K562 (cell line): ENCODE data around the gene SLCO2A1. TPM values are rescaled to one million over a fixed set of nuclear protein-coding genes. Genes with fewer than 3 reads are reported as not detected.

Source experiments
- ATAC-seq: fragments of 200-7000 bp; cut with Tn5 transposase; 3 replicates; pipeline ENCODE4 v1.9.1; 2020; ENCODE audit warnings: moderate library complexity
- BruUV-seq: library from RNA; stranded (reverse); fragments of 400-500 nt; replicated peaks from 2 replicates; lab custom pipeline; 2021; lab: Mats Ljungman, UMichigan
- CTCF ChIA-PET: fragments of 300-600 bp; formaldehyde crosslinking; extraction: SDS; loops from one replicate; lab custom pipeline; 2021; ENCODE audit warnings: low intra/inter-chr PET ratio; lab: Yijun Ruan, JAX
- POLR2A ChIA-PET: fragments of 300-600, 350-650 bp; sonication (Branson Sonifier 250); formaldehyde crosslinking; extraction: SDS; loops from one replicate; lab custom pipeline; 2021; ENCODE audit warnings: antibody characterized with exemption, inconsistent platforms; lab: Yijun Ruan, JAX
- DNase-seq, 4 experiments: peaks; one replicate each; pipeline versions ENCODE4 v3.0.0 to v3.0.0-alpha.2; 2011 to 2018; ENCODE audit warnings: low spot score in 3 of 4, mixed read lengths in 3 of 4; ENCODE audit errors: extremely low read depth in 1 of 4
- FAIRE-seq: peaks from 2 replicates; lab custom pipeline; 2011; peaks lifted over from hg19 to GRCh38; lab: Jason Lieb, UNC
- H2AFZ ChIP-seq: 2 replicates; pipeline ENCODE4 v1.6.0; 2011; ENCODE audit warnings: low read depth, low read length, control low read depth, inconsistent platforms
- H3K27ac ChIP-seq: fragments of 200-600 bp; 3 replicates; pipeline ENCODE4 v1.8.0; 2011; ENCODE audit warnings: low read depth, mild to moderate bottlenecking, control low read depth, inconsistent platforms, low read length, moderate library complexity, mixed read lengths; ENCODE audit errors: extremely low read depth
- H3K27me3 ChIP-seq, 2 experiments: fragments of 300-600 bp in 1 of 2; 2 replicates in 1 of 2; 3 replicates in 1 of 2; pipeline versions ENCODE4 v1.6.0 to v1.8.0; 2011; ENCODE audit warnings: inconsistent platforms in 2 of 2, low read length in 2 of 2, mild to moderate bottlenecking in 1 of 2, mixed read lengths in 1 of 2, moderate library complexity in 1 of 2; ENCODE audit not compliant: control insufficient read depth in 2 of 2, insufficient read depth in 2 of 2
- H3K36me3 ChIP-seq: fragments of 300-600 bp; 3 replicates; pipeline ENCODE4 v1.8.0; 2011; ENCODE audit warnings: mild to moderate bottlenecking, low read length, inconsistent platforms; ENCODE audit not compliant: control insufficient read depth, insufficient read depth
- H3K4me1 ChIP-seq, 2 experiments: fragments of 200-600 bp in 1 of 2; replicated peaks in 1 of 2; 2 replicates in 1 of 2; 3 replicates in 1 of 2; pipeline versions ENCODE4 v1.5.1 to v1.8.0; 2011; ENCODE audit warnings: inconsistent platforms in 2 of 2, low read length in 2 of 2, mild to moderate bottlenecking in 1 of 2, mixed read lengths in 1 of 2, moderate library complexity in 1 of 2; ENCODE audit not compliant: control insufficient read depth in 2 of 2, insufficient read depth in 2 of 2
- H3K4me2 ChIP-seq: 2 replicates; pipeline ENCODE4 v1.6.1; 2011; ENCODE audit warnings: low read length, control low read depth, inconsistent platforms, mixed read lengths; ENCODE audit not compliant: insufficient read depth
- H3K4me3 ChIP-seq: fragments of 200-600 bp; sonication (generic), shearing (Covaris generic); 2 replicates; pipeline ENCODE4 v1.5.1; 2016; ENCODE audit warnings: control low read depth, inconsistent platforms
- H3K79me2 ChIP-seq: fragments of 200-600 bp; 3 replicates; pipeline ENCODE4 v1.8.0; 2011; ENCODE audit warnings: low read length, inconsistent platforms; ENCODE audit not compliant: control insufficient read depth, insufficient read depth
- H3K9ac ChIP-seq, 2 experiments: 2 replicates each; pipeline versions ENCODE4 v1.6.0 to v1.6.1; 2011; ENCODE audit warnings: low read depth in 2 of 2, low read length in 2 of 2, control low read depth in 1 of 2, inconsistent platforms in 1 of 2, mild to moderate bottlenecking in 1 of 2, mixed read lengths in 1 of 2; ENCODE audit not compliant: insufficient read depth in 1 of 2
- H3K9me1 ChIP-seq: one replicate; pipeline ENCODE4 v1.6.0; 2011; ENCODE audit warnings: inconsistent platforms, mild to moderate bottlenecking, low read length, moderate library complexity; ENCODE audit not compliant: control insufficient read depth, insufficient read depth
- H3K9me3 ChIP-seq: replicated peaks from 2 replicates; pipeline ENCODE4 v1.5.1; 2011; ENCODE audit warnings: low read depth, low read length, inconsistent platforms; ENCODE audit not compliant: control insufficient read depth, insufficient read depth
- H4K20me1 ChIP-seq: replicated peaks from 2 replicates; pipeline ENCODE4 v1.6.1; 2011; ENCODE audit warnings: low read length, inconsistent platforms, mixed read lengths; ENCODE audit not compliant: control insufficient read depth, insufficient read depth
- CAMTA2 ChIP-seq: fragments of 250-450 bp; sonication (Bioruptor Pico); conservative IDR thresholded peaks from 2 replicates; pipeline ENCODE4 v1.5.1; 2022
- ETV1 ChIP-seq: fragments of 450-650 bp; conservative IDR thresholded peaks from 2 replicates; pipeline ENCODE4 v1.6.1; 2016; ENCODE audit warnings: missing genetic modification characterization, control low read depth, low read depth, missing compliant biosample characterization
- GABPB2 ChIP-seq: fragments of 250-450 bp; sonication (Bioruptor Pico); conservative IDR thresholded peaks from 2 replicates; pipeline ENCODE4 v1.5.1; 2021; ENCODE audit warnings: mild to moderate bottlenecking
- HMG20B ChIP-seq: fragments of 250-450 bp; sonication (Bioruptor Pico); IDR thresholded peaks from 2 replicates; pipeline ENCODE4 v1.5.0; 2021; ENCODE audit warnings: mild to moderate bottlenecking
- MECOM ChIP-seq: fragments of 250-450 bp; sonication (Bioruptor Pico); IDR thresholded peaks from 2 replicates; pipeline ENCODE4 v1.8.0; 2022; ENCODE audit warnings: inconsistent platforms
- MYNN ChIP-seq, 2 experiments: sonication (generic); formaldehyde crosslinking in 1 of 2; IDR thresholded peaks; 2 replicates each; pipeline versions ENCODE4 v1.5.0 to v1.6.1; 2016 to 2020; ENCODE audit warnings: antibody characterized with exemption in 1 of 2, missing genetic modification reagents in 1 of 2
- NBN ChIP-seq: fragments of 450-650 bp; IDR thresholded peaks from 2 replicates; pipeline ENCODE4 v1.6.1; 2016; ENCODE audit warnings: low read depth, mild to moderate bottlenecking
- NFIX ChIP-seq: fragments of 250-450 bp; sonication (Bioruptor Pico); IDR thresholded peaks from 2 replicates; pipeline ENCODE4 v1.4.0; 2020; ENCODE audit warnings: low read depth, mild to moderate bottlenecking, moderate library complexity
- SIN3B ChIP-seq: fragments of 450-650 bp; IDR thresholded peaks from 2 replicates; pipeline ENCODE4 v1.6.1; 2017; ENCODE audit warnings: low read depth, mild to moderate bottlenecking, moderate library complexity
- TARDBP ChIP-seq: fragments of 450-650 bp; IDR thresholded peaks from 2 replicates; pipeline ENCODE4 v1.6.1; 2016
- ZEB2 ChIP-seq: fragments of 450-650 bp; IDR thresholded peaks from 2 replicates; pipeline ENCODE4 v1.6.1; 2016
- ZNF316 ChIP-seq: fragments of 450-650 bp; IDR thresholded peaks from 2 replicates; pipeline ENCODE4 v1.6.1; 2016
- ZNF41 ChIP-seq: fragments of 250-450 bp; sonication (Bioruptor Pico); conservative IDR thresholded peaks from 2 replicates; pipeline ENCODE4 v1.4.0; 2020; ENCODE audit warnings: mild to moderate bottlenecking
- WGBS: fragments of 100-300 bp; shearing (Covaris generic); methylation state at CpG from one replicate; pipeline ENCODE4 v1.1.6; 2016; ENCODE audit warnings: low coverage, mixed read lengths; ENCODE audit not compliant: insufficient coverage; ENCODE audit errors: missing lambda C conversion rate; 5-methylcytosine and 5-hydroxymethylcytosine counted together
- in situ Hi-C: fragments of 300-500 bp; cut with MboI; formaldehyde crosslinking; loops from 4 replicates; pipeline ENCODE4 v1.15.0; 2018; ENCODE audit warnings: inconsistent platforms, mixed read lengths
- intact Hi-C: fragments of 100-400 bp; cut with micrococcal nuclease; formaldehyde crosslinking; loops from 2 replicates; pipeline ENCODE4 v1.14.2; 2022
- polyA plus RNA-seq, 8 experiments: library from polyadenylated mRNA; depleted of rRNA in 4 of 8; stranded (reverse) in 5 of 8; unstranded in 3 of 8; fragments of >200 nt; fragmentation: Nextera tagmentation in 2 of 8; fragmentation: Illumina TruSeq in 1 of 8; extraction: Ambion mirVana in 2 of 8; extraction: Trizol in 1 of 8; gene quantifications; 2 replicates each; pipeline versions ENCODE4 v1.2.1 to v1.2.3, GENCODE V29; 2011 to 2014; ENCODE audit warnings: inconsistent platforms in 1 of 8, missing spikeins in 1 of 8
- total RNA-seq, 7 experiments: library from RNA; depleted of rRNA in 6 of 7; stranded (reverse); fragments of >200 nt in 6 of 7; fragmentation: Illumina TruSeq in 2 of 7; extraction: Trizol in 2 of 7; gene quantifications; 2 replicates each; pipeline versions ENCODE4 v1.2.1 to v1.2.3, GENCODE V29; 2011 to 2021; ENCODE audit warnings: low replicate concordance in 1 of 7
- TF ChIP-seq, protein P1 (sequence below): fragments of 200-600 bp; sonication (generic); IDR thresholded peaks from one replicate; pipeline ENCODE4 v1.6.1; 2012; ENCODE audit warnings: mild to moderate bottlenecking, low read depth, low read length, inconsistent platforms

Gene SLCO2A1
- total and polyA plus RNA-seq, 9 of the 15 experiments (the other 6 are each of a cell fraction or from before 2014, with no cell fraction given): 0.16 to 1.0 TPM; not detected in 7

DNA sequence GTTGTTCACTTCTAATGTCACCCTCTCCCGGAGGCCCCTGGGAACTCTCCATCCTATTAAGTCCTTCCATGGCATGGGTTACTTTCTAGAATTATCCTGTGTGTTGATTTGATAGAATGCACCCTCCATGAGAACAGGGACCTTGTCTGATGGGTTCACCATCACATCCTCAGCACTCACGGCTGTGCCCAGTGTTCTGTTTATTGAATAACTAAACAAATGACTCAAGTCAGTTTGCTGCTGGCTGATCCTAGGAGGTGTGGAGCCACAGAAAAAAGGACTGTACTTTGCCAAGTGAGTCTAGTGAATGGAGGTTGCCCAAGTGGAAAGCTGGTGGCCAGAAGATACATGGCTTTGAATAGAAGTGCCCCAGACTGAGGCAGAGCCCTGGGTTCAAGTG, 85.5 kb downstream of the SLCO2A1 start:
- FAIRE-seq: no peak
- Histone ChIP-seq H3K27ac (no peak overlapping the region), H3K9me1 (peaks cover 2% of the 10 kb centered on the region), H3K36me3 (no peaks in the 10 kb centered on the region), H3K4me2 (no peak overlapping the region), H3K4me1 (peaks cover 4 to 5% of the 10 kb centered on the region in 2 experiments; a peak in 3 of 5 replicates), H2AFZ (no peak overlapping the region), H3K9me3 (no peaks in the 10 kb centered on the region), H3K27me3 (peaks cover 3 to 63% of the 10 kb centered on the region in 2 experiments; a peak in 3 of 5 replicates), H3K79me2 (no peaks in the 10 kb centered on the region), H3K4me3 (no peak overlapping the region), H4K20me1 (peaks cover 25% of the 10 kb centered on the region), H3K9ac (no peak overlapping the region)
- no peak for ATAC-seq
- intact Hi-C loops (no loop called here), in situ Hi-C loops (no loop called here)
- ChIA-PET POLR2A (no interaction called here), CTCF (no interaction called here)
- DNase-seq: no peak
- no TSS peak for BruUV-seq
- WGBS: 13% methylated on average over 2 of the region's 2 CpGs
- TF ChIP-seq, protein P1, sequence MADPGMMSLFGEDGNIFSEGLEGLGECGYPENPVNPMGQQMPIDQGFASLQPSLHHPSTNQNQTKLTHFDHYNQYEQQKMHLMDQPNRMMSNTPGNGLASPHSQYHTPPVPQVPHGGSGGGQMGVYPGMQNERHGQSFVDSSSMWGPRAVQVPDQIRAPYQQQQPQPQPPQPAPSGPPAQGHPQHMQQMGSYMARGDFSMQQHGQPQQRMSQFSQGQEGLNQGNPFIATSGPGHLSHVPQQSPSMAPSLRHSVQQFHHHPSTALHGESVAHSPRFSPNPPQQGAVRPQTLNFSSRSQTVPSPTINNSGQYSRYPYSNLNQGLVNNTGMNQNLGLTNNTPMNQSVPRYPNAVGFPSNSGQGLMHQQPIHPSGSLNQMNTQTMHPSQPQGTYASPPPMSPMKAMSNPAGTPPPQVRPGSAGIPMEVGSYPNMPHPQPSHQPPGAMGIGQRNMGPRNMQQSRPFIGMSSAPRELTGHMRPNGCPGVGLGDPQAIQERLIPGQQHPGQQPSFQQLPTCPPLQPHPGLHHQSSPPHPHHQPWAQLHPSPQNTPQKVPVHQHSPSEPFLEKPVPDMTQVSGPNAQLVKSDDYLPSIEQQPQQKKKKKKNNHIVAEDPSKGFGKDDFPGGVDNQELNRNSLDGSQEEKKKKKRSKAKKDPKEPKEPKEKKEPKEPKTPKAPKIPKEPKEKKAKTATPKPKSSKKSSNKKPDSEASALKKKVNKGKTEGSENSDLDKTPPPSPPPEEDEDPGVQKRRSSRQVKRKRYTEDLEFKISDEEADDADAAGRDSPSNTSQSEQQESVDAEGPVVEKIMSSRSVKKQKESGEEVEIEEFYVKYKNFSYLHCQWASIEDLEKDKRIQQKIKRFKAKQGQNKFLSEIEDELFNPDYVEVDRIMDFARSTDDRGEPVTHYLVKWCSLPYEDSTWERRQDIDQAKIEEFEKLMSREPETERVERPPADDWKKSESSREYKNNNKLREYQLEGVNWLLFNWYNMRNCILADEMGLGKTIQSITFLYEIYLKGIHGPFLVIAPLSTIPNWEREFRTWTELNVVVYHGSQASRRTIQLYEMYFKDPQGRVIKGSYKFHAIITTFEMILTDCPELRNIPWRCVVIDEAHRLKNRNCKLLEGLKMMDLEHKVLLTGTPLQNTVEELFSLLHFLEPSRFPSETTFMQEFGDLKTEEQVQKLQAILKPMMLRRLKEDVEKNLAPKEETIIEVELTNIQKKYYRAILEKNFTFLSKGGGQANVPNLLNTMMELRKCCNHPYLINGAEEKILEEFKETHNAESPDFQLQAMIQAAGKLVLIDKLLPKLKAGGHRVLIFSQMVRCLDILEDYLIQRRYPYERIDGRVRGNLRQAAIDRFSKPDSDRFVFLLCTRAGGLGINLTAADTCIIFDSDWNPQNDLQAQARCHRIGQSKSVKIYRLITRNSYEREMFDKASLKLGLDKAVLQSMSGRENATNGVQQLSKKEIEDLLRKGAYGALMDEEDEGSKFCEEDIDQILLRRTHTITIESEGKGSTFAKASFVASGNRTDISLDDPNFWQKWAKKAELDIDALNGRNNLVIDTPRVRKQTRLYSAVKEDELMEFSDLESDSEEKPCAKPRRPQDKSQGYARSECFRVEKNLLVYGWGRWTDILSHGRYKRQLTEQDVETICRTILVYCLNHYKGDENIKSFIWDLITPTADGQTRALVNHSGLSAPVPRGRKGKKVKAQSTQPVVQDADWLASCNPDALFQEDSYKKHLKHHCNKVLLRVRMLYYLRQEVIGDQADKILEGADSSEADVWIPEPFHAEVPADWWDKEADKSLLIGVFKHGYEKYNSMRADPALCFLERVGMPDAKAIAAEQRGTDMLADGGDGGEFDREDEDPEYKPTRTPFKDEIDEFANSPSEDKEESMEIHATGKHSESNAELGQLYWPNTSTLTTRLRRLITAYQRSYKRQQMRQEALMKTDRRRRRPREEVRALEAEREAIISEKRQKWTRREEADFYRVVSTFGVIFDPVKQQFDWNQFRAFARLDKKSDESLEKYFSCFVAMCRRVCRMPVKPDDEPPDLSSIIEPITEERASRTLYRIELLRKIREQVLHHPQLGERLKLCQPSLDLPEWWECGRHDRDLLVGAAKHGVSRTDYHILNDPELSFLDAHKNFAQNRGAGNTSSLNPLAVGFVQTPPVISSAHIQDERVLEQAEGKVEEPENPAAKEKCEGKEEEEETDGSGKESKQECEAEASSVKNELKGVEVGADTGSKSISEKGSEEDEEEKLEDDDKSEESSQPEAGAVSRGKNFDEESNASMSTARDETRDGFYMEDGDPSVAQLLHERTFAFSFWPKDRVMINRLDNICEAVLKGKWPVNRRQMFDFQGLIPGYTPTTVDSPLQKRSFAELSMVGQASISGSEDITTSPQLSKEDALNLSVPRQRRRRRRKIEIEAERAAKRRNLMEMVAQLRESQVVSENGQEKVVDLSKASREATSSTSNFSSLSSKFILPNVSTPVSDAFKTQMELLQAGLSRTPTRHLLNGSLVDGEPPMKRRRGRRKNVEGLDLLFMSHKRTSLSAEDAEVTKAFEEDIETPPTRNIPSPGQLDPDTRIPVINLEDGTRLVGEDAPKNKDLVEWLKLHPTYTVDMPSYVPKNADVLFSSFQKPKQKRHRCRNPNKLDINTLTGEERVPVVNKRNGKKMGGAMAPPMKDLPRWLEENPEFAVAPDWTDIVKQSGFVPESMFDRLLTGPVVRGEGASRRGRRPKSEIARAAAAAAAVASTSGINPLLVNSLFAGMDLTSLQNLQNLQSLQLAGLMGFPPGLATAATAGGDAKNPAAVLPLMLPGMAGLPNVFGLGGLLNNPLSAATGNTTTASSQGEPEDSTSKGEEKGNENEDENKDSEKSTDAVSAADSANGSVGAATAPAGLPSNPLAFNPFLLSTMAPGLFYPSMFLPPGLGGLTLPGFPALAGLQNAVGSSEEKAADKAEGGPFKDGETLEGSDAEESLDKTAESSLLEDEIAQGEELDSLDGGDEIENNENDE: no peak
- TF ChIP-seq NBN: no peak
- no peak for TF ChIP-seq HMG20B (CRISPR knock-in tag)
- no peak for TF ChIP-seq ZNF316
- TF ChIP-seq MYNN (IDR thresholded peaks at IDR 0.05): no peak
- no peak for TF ChIP-seq MYNN (CRISPR knock-in tag; IDR thresholded peaks at IDR 0.05)
- no peak for TF ChIP-seq NFIX (CRISPR knock-in tag)
- TF ChIP-seq ETV1 (tag): no peak
- no peak for TF ChIP-seq SIN3B
- TF ChIP-seq MECOM (CRISPR knock-in tag): no peak
- TF ChIP-seq TARDBP: no peak
- TF ChIP-seq CAMTA2 (CRISPR knock-in tag): no peak
- no peak for TF ChIP-seq GABPB2 (CRISPR knock-in tag)
- no peak for TF ChIP-seq ZEB2
- TF ChIP-seq ZNF41 (CRISPR knock-in tag): no peak
